DOHH2 (cell line): ENCODE data around the gene OR9Q1.

Source experiments
- H3F3A ChIP-seq: fragments of 200-600 bp; sonication (generic), shearing (Covaris generic); 2 replicates; pipeline ENCODE4 v1.6.0; 2016; ENCODE audit warnings: antibody characterized with exemption, mild to moderate bottlenecking; ENCODE audit not compliant: control insufficient read depth, insufficient read depth
- H3K27ac ChIP-seq: fragments of 200-600 bp; sonication (generic); 2 replicates; pipeline ENCODE4 v1.5.1; 2014; ENCODE audit warnings: low read depth, mild to moderate bottlenecking, low read length, moderate library complexity
- H3K27me3 ChIP-seq: fragments of 200-600 bp; sonication (generic); 2 replicates; pipeline ENCODE4 v1.6.1; 2014; ENCODE audit warnings: mild to moderate bottlenecking, low read length, mixed read lengths; ENCODE audit not compliant: control insufficient read depth
- H3K36me3 ChIP-seq: fragments of 200-600 bp; sonication (generic); 2 replicates; pipeline ENCODE4 v1.6.1; 2014; ENCODE audit warnings: mild to moderate bottlenecking, low read length, moderate library complexity, mixed read lengths; ENCODE audit not compliant: control insufficient read depth
- H3K4me1 ChIP-seq: fragments of 200-600 bp; sonication (generic); 2 replicates; pipeline ENCODE4 v1.6.1; 2014; ENCODE audit warnings: mild to moderate bottlenecking, low read length, mixed read lengths; ENCODE audit not compliant: control insufficient read depth
- H3K4me2 ChIP-seq: fragments of 200-600 bp; sonication (generic); 2 replicates; pipeline ENCODE4 v1.6.0; 2014; ENCODE audit warnings: mild to moderate bottlenecking, low read length, moderate library complexity
- H3K4me3 ChIP-seq: fragments of 200-600 bp; sonication (generic); 2 replicates; pipeline ENCODE4 v1.5.1; 2014; ENCODE audit warnings: mild to moderate bottlenecking, low read length, mixed read lengths
- H3K79me2 ChIP-seq: fragments of 200-600 bp; sonication (generic); 2 replicates; pipeline ENCODE4 v1.6.1; 2014; ENCODE audit warnings: mild to moderate bottlenecking, low read length, mixed read lengths; ENCODE audit not compliant: control insufficient read depth
- H3K9me2 ChIP-seq: fragments of 200-600 bp; sonication (generic); replicated peaks from 2 replicates; pipeline ENCODE4 v1.6.1; 2014; ENCODE audit warnings: mild to moderate bottlenecking, low read length, mixed read lengths; ENCODE audit not compliant: control insufficient read depth
- H3K9me3 ChIP-seq: fragments of 200-600 bp; sonication (generic); 2 replicates; pipeline ENCODE4 v1.6.1; 2014; ENCODE audit warnings: antibody characterized with exemption, low read length, mixed read lengths; ENCODE audit not compliant: control insufficient read depth, insufficient read depth
- H4K20me1 ChIP-seq: fragments of 200-600 bp; sonication (generic); 2 replicates; pipeline ENCODE4 v1.6.0; 2014; ENCODE audit warnings: low read depth, mild to moderate bottlenecking, antibody characterized with exemption, low read length, moderate library complexity; ENCODE audit not compliant: control insufficient read depth, insufficient read depth
- CTCF ChIP-seq: fragments of 200-600 bp; sonication (generic); IDR thresholded peaks from one replicate; pipeline ENCODE4 v1.5.1; 2014; ENCODE audit warnings: antibody characterized with exemption, mild to moderate bottlenecking, low read depth, low read length; ENCODE audit not compliant: poor library complexity, severe bottlenecking
- EZH2phosphoT487 ChIP-seq: fragments of 200-600 bp; sonication (generic); IDR thresholded peaks from 2 replicates; pipeline ENCODE4 v1.6.1; 2017; ENCODE audit warnings: borderline replicate concordance, mild to moderate bottlenecking, antibody characterized with exemption, low read length, moderate library complexity, mixed read lengths

The OR9Q1 gene

GRCh38 chr11:58043379-58043778 lies 19.7 kb downstream of the OR9Q1 start:
- Histone ChIP-seq H3K4me2 (no peak overlapping the region), H3K79me2 (no peaks in the 10 kb centered on the region), H3K27ac (no peak overlapping the region), H3K36me3 (no peaks in the 10 kb centered on the region), H3K4me3 (no peak overlapping the region), H3K27me3 (no peaks in the 10 kb centered on the region), H3F3A (no peaks in the 10 kb centered on the region), H3K9me2 (no peaks in the 10 kb centered on the region), H4K20me1 (no peaks in the 10 kb centered on the region), H3K9me3 (no peaks in the 10 kb centered on the region), H3K4me1 (no peaks in the 10 kb centered on the region)
- TF ChIP-seq EZH2phosphoT487 (no peak), CTCF (no peak)

DNA sequence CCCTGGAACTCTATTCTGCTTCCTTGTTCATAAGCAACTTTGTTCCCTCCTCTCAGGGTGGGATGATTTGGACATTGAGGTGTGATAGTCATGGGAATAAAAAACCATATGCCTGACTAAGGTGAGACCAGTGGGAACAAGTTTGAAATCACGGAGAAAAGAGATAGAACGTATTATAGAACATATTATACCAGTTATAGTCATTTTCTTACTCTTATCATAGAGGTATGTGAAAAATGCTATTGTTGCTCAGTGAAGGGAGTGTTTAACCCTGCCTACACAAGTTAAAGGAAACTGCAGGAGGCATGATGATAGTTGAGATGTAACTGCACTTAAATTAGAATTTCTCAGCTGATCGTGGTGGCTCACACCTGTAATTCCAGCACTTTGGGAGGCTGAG lies 22.6 kb downstream of the OR9Q1 start:
- Histone ChIP-seq H3K4me3 (no peak overlapping the region), H3K79me2 (no peaks in the 10 kb centered on the region), H3K27ac (no peak overlapping the region), H3K36me3 (no peaks in the 10 kb centered on the region), H3K27me3 (no peaks in the 10 kb centered on the region), H3K9me2 (no peaks in the 10 kb centered on the region), H3K9me3 (no peaks in the 10 kb centered on the region), H3K4me2 (no peak overlapping the region), H4K20me1 (no peaks in the 10 kb centered on the region), H3F3A (no peaks in the 10 kb centered on the region), H3K4me1 (no peaks in the 10 kb centered on the region)
- no peak for TF ChIP-seq CTCF
- TF ChIP-seq EZH2phosphoT487 = no peak

GRCh38 chr11:58047818-58048217 lies 24.1 kb downstream of the OR9Q1 start:
- Histone ChIP-seq H3K79me2 (no peaks in the 10 kb centered on the region), H3K4me3 (no peak overlapping the region), H3K4me2 (no peak overlapping the region), H3K27me3 (no peaks in the 10 kb centered on the region), H3K36me3 (no peaks in the 10 kb centered on the region), H4K20me1 (no peaks in the 10 kb centered on the region), H3K4me1 (no peaks in the 10 kb centered on the region), H3F3A (no peaks in the 10 kb centered on the region), H3K9me2 (no peaks in the 10 kb centered on the region), H3K27ac (no peak overlapping the region), H3K9me3 (no peaks in the 10 kb centered on the region)
- no peak for TF ChIP-seq CTCF
- no peak for TF ChIP-seq EZH2phosphoT487

DNA sequence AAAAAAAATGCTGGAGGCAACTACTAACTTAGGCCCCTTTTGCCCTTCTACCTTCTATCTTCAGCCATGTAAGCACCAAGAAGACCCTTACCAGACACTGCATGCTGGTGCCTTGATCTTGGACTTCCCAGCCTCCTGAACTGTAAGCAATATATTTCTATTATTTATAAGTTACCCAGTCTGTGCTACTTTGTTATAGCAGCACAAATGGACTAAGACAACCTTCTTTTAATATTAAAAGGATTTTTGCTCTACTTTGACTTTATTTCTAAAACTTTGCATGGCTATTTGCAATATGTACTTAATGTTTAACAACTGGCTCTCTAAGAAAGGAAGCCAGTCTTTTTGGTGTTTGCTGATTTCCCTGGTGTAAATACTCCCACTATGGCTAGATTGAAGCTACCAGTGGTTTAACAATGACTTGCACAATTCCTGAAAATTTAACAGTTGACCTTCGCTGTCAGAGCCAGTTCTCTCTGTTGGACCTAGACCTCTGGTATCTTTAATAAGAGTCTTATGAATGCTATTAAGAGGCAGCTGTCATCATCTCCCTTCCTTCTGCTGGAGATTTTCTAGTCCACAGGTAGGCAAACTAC lies 32.2 kb downstream of the OR9Q1 start:
- Histone ChIP-seq H3K4me1 (no peaks in the 10 kb centered on the region), H3K27me3 (no peaks in the 10 kb centered on the region), H3K4me3 (no peak overlapping the region), H3K79me2 (no peaks in the 10 kb centered on the region), H3K36me3 (no peaks in the 10 kb centered on the region), H3K4me2 (no peak overlapping the region), H3F3A (no peaks in the 10 kb centered on the region), H3K27ac (no peak overlapping the region), H3K9me2 (no peaks in the 10 kb centered on the region), H4K20me1 (no peaks in the 10 kb centered on the region), H3K9me3 (no peaks in the 10 kb centered on the region)
- TF ChIP-seq EZH2phosphoT487 (no peak), CTCF (no peak)
